A673 (cell line): ENCODE data around the gene SLC26A2. TPM values are rescaled to one million over a fixed set of nuclear protein-coding genes. Genes with fewer than 3 reads are reported as not detected.
"Not testable (repeated sequence)": the region's sequence is repeated elsewhere in the genome, so short reads cannot be mapped to it uniquely, and the experiment has no call there.

Source experiments
- BruUV-seq: library from RNA; stranded (reverse); fragments of 400-500 nt; replicated peaks from 2 replicates; lab custom pipeline; 2021; lab: Mats Ljungman, UMichigan
- CTCF ChIA-PET: fragments of 300-600 bp; sonication (Branson Sonifier 250); formaldehyde crosslinking; loops from one replicate; lab custom pipeline; 2022; ENCODE audit warnings: antibody characterized with exemption; lab: Charles Lee
- POLR2A ChIA-PET: fragments of 300-600 bp; sonication (Branson Sonifier 250); formaldehyde crosslinking; loops from one replicate; lab custom pipeline; 2022; ENCODE audit warnings: antibody characterized with exemption; ENCODE audit not compliant: low non-redundant PET; lab: Charles Lee
- DNase-seq: peaks from one replicate; pipeline ENCODE4 v3.0.0-alpha.2; 2015; ENCODE audit warnings: low spot score
- H3K27ac ChIP-seq: fragments of 200-600 bp; sonication (generic); 2 replicates; pipeline ENCODE4 v1.5.1; 2016; ENCODE audit warnings: mixed run types, low read depth, mild to moderate bottlenecking, mixed read lengths, antibody characterized with exemption, low read length; ENCODE audit not compliant: poor library complexity, severe bottlenecking
- H3K27me3 ChIP-seq: fragments of 200-600 bp; sonication (generic); replicated peaks from 2 replicates; pipeline ENCODE4 v1.6.1; 2017; ENCODE audit warnings: mixed run types, low read depth, mild to moderate bottlenecking, mixed read lengths, antibody characterized with exemption, low read length; ENCODE audit not compliant: insufficient read depth, poor library complexity
- H3K36me3 ChIP-seq: fragments of 200-600 bp; sonication (generic); 2 replicates; pipeline ENCODE4 v1.6.1; 2016; ENCODE audit warnings: mixed run types, mild to moderate bottlenecking, mixed read lengths, antibody characterized with exemption, low read length; ENCODE audit not compliant: insufficient read depth, poor library complexity, severe bottlenecking
- H3K4me1 ChIP-seq: fragments of 200-600 bp; sonication (generic); 2 replicates; pipeline ENCODE4 v1.6.1; 2017; ENCODE audit warnings: mixed run types, mild to moderate bottlenecking, mixed read lengths, antibody characterized with exemption, low read length; ENCODE audit not compliant: insufficient read depth, poor library complexity, severe bottlenecking
- H3K4me3 ChIP-seq: fragments of 200-600 bp; sonication (generic); 2 replicates; pipeline ENCODE4 v1.5.1; 2016; ENCODE audit warnings: low read depth, mixed run types, mild to moderate bottlenecking, mixed read lengths, low read length; ENCODE audit not compliant: poor library complexity, severe bottlenecking
- H3K9me3 ChIP-seq: fragments of 200-600 bp; sonication (generic); 2 replicates; pipeline ENCODE4 v1.6.1; 2016; ENCODE audit warnings: mixed run types, low read depth, mild to moderate bottlenecking, mixed read lengths, antibody characterized with exemption, low read length; ENCODE audit not compliant: poor library complexity, severe bottlenecking
- EZH2 ChIP-seq: fragments of 200-600 bp; sonication (generic); IDR thresholded peaks from 2 replicates; pipeline ENCODE4 v1.6.1; 2017; ENCODE audit warnings: borderline replicate concordance, low read depth, mild to moderate bottlenecking, mixed read lengths, antibody characterized with exemption, low read length; ENCODE audit not compliant: poor library complexity, severe bottlenecking
- intact Hi-C: fragments of 100-400 bp; cut with micrococcal nuclease; formaldehyde crosslinking; loops from one replicate; pipeline ENCODE4 v1.10.0; 2022; ENCODE audit not compliant: unreplicated experiment
- total RNA-seq: library from RNA; stranded (reverse); gene quantifications from 2 replicates; pipeline ENCODE4 v1.2.3, GENCODE V29; 2021
- TF ChIP-seq, protein P1 (sequence below): fragments of 300-800, 200-600 bp; sonication (generic); conservative IDR thresholded peaks from 2 replicates; pipeline ENCODE4 v1.5.1; 2017; ENCODE audit warnings: low read depth, mild to moderate bottlenecking, antibody characterized with exemption, low read length, moderate library complexity, mixed read lengths

SLC26A2 gene
- total RNA-seq, 1 experiment from 2014 or later = 83.0 TPM

DNA sequence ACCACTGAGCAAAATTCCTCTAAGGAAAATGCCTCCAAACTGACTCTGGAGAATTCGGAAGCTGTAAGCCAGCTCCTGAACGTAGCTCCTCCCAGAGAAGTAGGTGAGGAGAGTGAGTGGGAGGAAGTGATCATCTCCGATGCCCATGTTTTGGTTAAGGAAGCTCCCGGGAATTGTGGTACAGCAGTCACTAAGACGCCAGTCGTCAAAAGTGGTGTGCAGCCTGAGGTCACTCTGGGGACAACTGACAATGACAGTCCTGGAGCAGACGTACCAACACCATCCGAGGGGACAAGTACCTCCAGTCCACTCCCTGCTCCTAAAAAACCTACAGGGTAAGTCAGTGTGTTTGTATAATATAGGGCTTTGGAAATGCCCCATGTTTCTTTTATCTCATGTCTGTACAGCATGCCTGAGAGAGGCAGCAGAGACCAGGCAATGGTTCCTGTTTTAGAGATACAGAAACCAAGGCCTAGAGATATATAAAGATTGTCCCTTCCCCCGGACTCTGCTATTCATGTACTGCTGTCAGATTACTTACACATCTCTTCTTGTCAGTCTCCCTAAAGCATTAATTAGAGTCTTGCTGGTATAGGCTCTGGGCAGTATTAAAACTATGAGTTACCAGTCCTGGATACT is 63.9 kb downstream of the SLC26A2 start:
- Histone ChIP-seq H3K4me1 (peaks cover 41% of the 10 kb centered on the region), H3K27ac (peak overlapping the region; percentile 57), H3K36me3 (peaks cover 67% of the 10 kb centered on the region), H3K4me3 (no peak overlapping the region), H3K9me3 (no peaks in the 10 kb centered on the region), H3K27me3 (no peaks in the 10 kb centered on the region)
- ChIA-PET POLR2A (no interaction called here), CTCF (no interaction called here)
- TF ChIP-seq EZH2 = no peak
- TF ChIP-seq, protein P1, sequence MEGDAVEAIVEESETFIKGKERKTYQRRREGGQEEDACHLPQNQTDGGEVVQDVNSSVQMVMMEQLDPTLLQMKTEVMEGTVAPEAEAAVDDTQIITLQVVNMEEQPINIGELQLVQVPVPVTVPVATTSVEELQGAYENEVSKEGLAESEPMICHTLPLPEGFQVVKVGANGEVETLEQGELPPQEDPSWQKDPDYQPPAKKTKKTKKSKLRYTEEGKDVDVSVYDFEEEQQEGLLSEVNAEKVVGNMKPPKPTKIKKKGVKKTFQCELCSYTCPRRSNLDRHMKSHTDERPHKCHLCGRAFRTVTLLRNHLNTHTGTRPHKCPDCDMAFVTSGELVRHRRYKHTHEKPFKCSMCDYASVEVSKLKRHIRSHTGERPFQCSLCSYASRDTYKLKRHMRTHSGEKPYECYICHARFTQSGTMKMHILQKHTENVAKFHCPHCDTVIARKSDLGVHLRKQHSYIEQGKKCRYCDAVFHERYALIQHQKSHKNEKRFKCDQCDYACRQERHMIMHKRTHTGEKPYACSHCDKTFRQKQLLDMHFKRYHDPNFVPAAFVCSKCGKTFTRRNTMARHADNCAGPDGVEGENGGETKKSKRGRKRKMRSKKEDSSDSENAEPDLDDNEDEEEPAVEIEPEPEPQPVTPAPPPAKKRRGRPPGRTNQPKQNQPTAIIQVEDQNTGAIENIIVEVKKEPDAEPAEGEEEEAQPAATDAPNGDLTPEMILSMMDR = 0 out of 2 replicates have a peak, but pooled peaks have one; percentile 17
- no TSS peak for BruUV-seq
- peak; percentile 28 for DNase-seq
- intact Hi-C loops = no loop called here

DNA sequence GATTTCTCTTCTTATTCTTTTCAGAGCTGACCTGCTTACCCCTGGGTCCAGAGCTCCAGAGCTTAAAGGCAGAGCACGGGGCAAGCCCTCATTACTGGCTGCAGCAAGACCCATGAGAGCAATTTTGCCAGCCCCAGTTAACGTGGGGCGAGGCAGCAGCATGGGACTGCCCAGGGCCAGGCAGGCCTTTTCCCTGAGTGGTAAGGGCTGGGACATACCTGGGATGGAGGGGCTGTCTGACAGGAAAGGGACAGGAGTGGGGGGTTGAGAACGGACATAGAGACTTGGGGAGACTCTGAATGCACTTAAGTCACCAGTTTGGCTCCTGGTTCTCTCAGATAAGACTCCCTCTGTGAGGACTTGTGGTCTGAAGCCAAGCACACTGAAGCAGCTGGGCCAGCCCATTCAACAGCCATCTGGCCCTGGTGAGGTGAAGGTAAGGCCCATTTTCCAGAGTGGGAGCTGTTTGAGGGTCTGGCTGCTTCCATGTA is 66.2 kb downstream of the SLC26A2 start:
- H3K4me3 ChIP-seq = no peak overlapping the region
- intact Hi-C loops = no loop called here
- H3K9me3 ChIP-seq = no peaks in the 10 kb centered on the region
- peaks cover 77% of the 10 kb centered on the region for H3K36me3 ChIP-seq
- peak overlapping the region; percentile 56 for H3K27ac ChIP-seq
- POLR2A ChIA-PET = no interaction called here
- no peak for TF ChIP-seq EZH2
- TF ChIP-seq, protein P1 = no peak
- no TSS peak for BruUV-seq
- H3K4me1 ChIP-seq = peaks cover 30% of the 10 kb centered on the region
- H3K27me3 ChIP-seq = no peaks in the 10 kb centered on the region
- CTCF ChIA-PET = interaction anchor here (0.7 kb wide), 1 partner anchor 126 kb away, joined by 6 read pairs; no protein-coding TSS in a partner anchor
- no peak for DNase-seq

DNA sequence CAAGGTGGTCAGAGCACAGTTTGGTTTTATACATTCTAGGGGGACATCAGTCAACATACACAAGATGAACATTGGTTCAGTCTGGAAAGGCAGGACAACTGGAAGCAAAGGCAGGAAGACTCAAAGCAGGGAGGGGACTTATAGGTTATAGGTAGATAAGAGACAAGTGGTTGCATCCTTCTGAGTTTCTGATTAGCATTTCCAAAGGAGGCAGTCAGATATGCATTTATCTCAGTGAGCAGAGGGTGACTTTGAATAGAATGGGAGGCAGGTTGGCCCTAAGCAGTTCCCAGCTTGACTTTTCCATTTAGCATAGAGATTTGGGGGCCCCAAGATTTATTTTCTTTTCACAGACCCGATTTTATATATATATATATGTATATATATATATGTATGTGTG is 67.5 kb downstream of the SLC26A2 start:
- H3K27ac ChIP-seq, BruUV-seq, DNase-seq, intact Hi-C loops, CTCF ChIA-PET, H3K9me3 ChIP-seq, POLR2A ChIA-PET, H3K27me3 ChIP-seq, H3K4me3 ChIP-seq: not testable (repeated sequence)
- Histone ChIP-seq H3K36me3 (peaks cover 82% of the 10 kb centered on the region), H3K4me1 (peaks cover 17% of the 10 kb centered on the region)

DNA sequence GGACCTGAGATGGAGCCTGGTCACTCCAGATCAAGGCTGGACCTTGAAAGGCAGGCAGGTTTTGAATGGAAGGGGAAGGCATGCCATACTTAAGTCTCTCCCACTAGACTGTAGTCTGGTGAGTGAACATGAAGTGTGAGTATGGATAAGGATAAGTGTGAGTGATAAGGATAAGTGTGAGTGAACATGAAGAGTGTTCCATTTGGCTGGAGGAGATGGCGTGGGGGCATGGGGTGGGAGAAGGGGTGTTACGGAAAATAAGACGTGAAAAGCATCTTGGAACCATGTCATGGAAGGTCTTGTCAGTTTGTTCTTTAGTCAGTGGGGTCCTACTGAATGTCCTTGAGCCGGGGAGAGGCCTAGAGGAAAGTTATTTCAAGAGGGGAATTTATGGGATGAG is 72.8 kb downstream of the SLC26A2 start:
- H3K36me3 ChIP-seq = peaks cover 87% of the 10 kb centered on the region
- CTCF ChIA-PET = no interaction called here
- no TSS peak for BruUV-seq
- no peak for DNase-seq
- H3K4me1 ChIP-seq = peaks cover 4% of the 10 kb centered on the region
- no peaks in the 10 kb centered on the region for H3K9me3 ChIP-seq
- POLR2A ChIA-PET = no interaction called here
- H3K27ac ChIP-seq = no peak overlapping the region
- TF ChIP-seq EZH2 = no peak
- TF ChIP-seq, protein P1 = no peak
- H3K4me3 ChIP-seq = no peak overlapping the region
- intact Hi-C loops = no loop called here
- no peaks in the 10 kb centered on the region for H3K27me3 ChIP-seq
